Prostate gland (tissue), 2 donors: ENCODE measurements around the gene HPS1.

ENCODE experiments used
- POLR2A ChIP-seq: fragments of 450-650 bp; IDR thresholded peaks from one replicate; pipeline ENCODE4 v1.6.1; 2016; ENCODE audit warnings: antibody characterized with exemption, mild to moderate bottlenecking
- TF ChIP-seq, protein P1 (sequence below), 4 experiments: fragments of 200-600 bp in 2 of 4; fragments of 450-650 bp in 2 of 4; sonication (generic) in 2 of 4; IDR thresholded peaks; 1 replicate in 3 of 4; 2 replicates in 1 of 4; pipeline ENCODE4 v1.5.1; 2016 to 2019; ENCODE audit warnings: antibody characterized with exemption in 4 of 4, mild to moderate bottlenecking in 2 of 4, moderate library complexity in 2 of 4

DNA sequence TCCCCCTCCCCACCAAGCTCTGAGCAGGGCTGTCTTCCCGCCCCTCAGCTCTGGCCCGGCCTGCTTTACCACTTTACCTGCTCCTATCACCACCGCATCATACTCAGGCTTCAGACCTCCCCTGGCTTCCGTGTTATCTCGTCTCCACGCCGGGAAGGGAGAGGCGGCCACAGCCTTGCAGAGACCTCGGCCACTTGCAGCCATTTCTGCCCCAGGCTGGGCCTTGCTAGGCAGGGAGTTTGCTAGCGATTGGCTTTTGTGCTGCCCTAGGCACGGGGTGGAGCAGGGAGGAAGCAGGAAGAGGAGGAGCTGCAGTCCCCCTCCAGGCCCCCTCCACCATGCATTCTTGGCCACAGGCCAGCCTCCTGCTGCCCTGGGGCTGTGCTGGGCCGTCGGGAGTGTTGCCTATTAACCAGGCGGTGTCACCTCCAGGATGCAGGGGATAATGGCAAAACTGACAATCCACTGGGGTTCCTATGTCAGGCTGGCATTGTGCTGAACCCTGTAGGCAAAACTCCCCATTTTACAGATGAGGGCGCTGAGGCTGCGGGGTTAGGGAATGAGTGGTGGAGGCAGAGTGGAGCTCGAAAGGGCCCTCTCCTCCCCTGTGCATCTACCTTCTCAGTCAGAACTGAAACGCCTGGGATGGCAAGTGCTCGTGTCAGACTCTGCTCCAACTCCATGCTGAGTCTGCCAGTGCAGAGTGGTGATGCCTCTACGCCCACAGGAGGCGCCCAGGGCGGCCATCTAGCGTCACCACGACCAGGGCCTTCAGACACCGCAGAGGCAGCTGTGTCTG, 31.6 kb downstream of the HPS1 start, which contains the start of gene PYROXD2:
- peak; percentile 80 for TF ChIP-seq POLR2A
- TF ChIP-seq, protein P1, sequence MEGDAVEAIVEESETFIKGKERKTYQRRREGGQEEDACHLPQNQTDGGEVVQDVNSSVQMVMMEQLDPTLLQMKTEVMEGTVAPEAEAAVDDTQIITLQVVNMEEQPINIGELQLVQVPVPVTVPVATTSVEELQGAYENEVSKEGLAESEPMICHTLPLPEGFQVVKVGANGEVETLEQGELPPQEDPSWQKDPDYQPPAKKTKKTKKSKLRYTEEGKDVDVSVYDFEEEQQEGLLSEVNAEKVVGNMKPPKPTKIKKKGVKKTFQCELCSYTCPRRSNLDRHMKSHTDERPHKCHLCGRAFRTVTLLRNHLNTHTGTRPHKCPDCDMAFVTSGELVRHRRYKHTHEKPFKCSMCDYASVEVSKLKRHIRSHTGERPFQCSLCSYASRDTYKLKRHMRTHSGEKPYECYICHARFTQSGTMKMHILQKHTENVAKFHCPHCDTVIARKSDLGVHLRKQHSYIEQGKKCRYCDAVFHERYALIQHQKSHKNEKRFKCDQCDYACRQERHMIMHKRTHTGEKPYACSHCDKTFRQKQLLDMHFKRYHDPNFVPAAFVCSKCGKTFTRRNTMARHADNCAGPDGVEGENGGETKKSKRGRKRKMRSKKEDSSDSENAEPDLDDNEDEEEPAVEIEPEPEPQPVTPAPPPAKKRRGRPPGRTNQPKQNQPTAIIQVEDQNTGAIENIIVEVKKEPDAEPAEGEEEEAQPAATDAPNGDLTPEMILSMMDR (IDR thresholded peaks at IDR 0.05) = no peak
